SU-DHL-6 (cell line): ENCODE data around the gene TTBK1.

Source experiments
- H2AFZ ChIP-seq: fragments of 200-600 bp; sonication (generic); 2 replicates; pipeline ENCODE4 v1.6.1; 2014; ENCODE audit warnings: low read depth, mild to moderate bottlenecking, moderate library complexity, mixed read lengths, antibody characterized with exemption, low read length; ENCODE audit not compliant: severe bottlenecking
- H3F3A ChIP-seq: fragments of 200-600 bp; shearing (Covaris generic); 2 replicates; pipeline ENCODE4 v1.6.0; 2016; ENCODE audit warnings: antibody characterized with exemption, mild to moderate bottlenecking; ENCODE audit not compliant: insufficient read depth
- H3K27ac ChIP-seq: fragments of 200-600 bp; sonication (generic); 2 replicates; pipeline ENCODE4 v1.5.1; 2016; ENCODE audit warnings: low read depth, mild to moderate bottlenecking, low read length, moderate library complexity, mixed read lengths
- H3K27me3 ChIP-seq: fragments of 200-600 bp; sonication (generic), shearing (Covaris generic); 2 replicates; pipeline ENCODE4 v1.6.0; 2014; ENCODE audit warnings: mild to moderate bottlenecking, low read length
- H3K36me3 ChIP-seq: fragments of 200-600 bp; sonication (generic); 2 replicates; pipeline ENCODE4 v1.6.1; 2014; ENCODE audit warnings: mild to moderate bottlenecking, low read length, mixed read lengths
- H3K4me2 ChIP-seq: fragments of 300-600, 200-600 bp; shearing (Covaris generic), sonication (generic); 2 replicates; pipeline ENCODE4 v1.6.0; 2014; ENCODE audit warnings: low read length, low read depth, mild to moderate bottlenecking; ENCODE audit not compliant: poor library complexity, severe bottlenecking
- H3K4me3 ChIP-seq: fragments of 200-600 bp; sonication (generic); 2 replicates; pipeline ENCODE4 v1.5.1; 2014; ENCODE audit warnings: antibody characterized with exemption, low read length, mild to moderate bottlenecking, mixed read lengths; ENCODE audit not compliant: insufficient read depth, poor library complexity, severe bottlenecking
- H3K79me2 ChIP-seq: fragments of 200-600 bp; sonication (generic); 2 replicates; pipeline ENCODE4 v1.6.1; 2014; ENCODE audit warnings: mild to moderate bottlenecking, low read length, moderate library complexity; ENCODE audit not compliant: insufficient read depth
- H3K9ac ChIP-seq: fragments of 200-600 bp; sonication (generic); 2 replicates; pipeline ENCODE4 v1.7.0; 2014; ENCODE audit warnings: mild to moderate bottlenecking, low read length
- H3K9me2 ChIP-seq: fragments of 200-600 bp; sonication (generic); replicated peaks from 2 replicates; pipeline ENCODE4 v1.6.1; 2014; ENCODE audit warnings: low read length; ENCODE audit not compliant: insufficient read depth
- H3K9me3 ChIP-seq: fragments of 200-600 bp; sonication (generic); 2 replicates; pipeline ENCODE4 v1.6.1; 2014; ENCODE audit warnings: low read length, mixed read lengths; ENCODE audit not compliant: insufficient read depth
- H4K20me1 ChIP-seq: fragments of 200-600 bp; sonication (generic); 2 replicates; pipeline ENCODE4 v1.6.1; 2014; ENCODE audit warnings: low read depth, mild to moderate bottlenecking, antibody characterized with exemption, low read length, moderate library complexity, mixed read lengths
- EZH2phosphoT487 ChIP-seq: fragments of 200-600 bp; sonication (generic), shearing (Covaris generic); conservative IDR thresholded peaks from 2 replicates; pipeline ENCODE4 v1.6.1; 2018; ENCODE audit warnings: mild to moderate bottlenecking, antibody characterized with exemption, low read length, moderate library complexity, mixed read lengths
- TF ChIP-seq, protein P1 (sequence below): fragments of 200-600 bp; sonication (generic); IDR thresholded peaks from one replicate; pipeline ENCODE4 v1.5.1; 2017; ENCODE audit warnings: antibody characterized with exemption, mild to moderate bottlenecking, low read length, moderate library complexity; ENCODE audit not compliant: insufficient read depth, poor library complexity, severe bottlenecking

The TTBK1 gene

GRCh38 chr6:43254138-43254817 is 11.0 kb downstream of the TTBK1 start:
- H3K79me2 ChIP-seq: no peaks in the 10 kb centered on the region
- no peaks in the 10 kb centered on the region for H4K20me1 ChIP-seq
- H3K27ac ChIP-seq: no peak overlapping the region
- TF ChIP-seq, protein P1, sequence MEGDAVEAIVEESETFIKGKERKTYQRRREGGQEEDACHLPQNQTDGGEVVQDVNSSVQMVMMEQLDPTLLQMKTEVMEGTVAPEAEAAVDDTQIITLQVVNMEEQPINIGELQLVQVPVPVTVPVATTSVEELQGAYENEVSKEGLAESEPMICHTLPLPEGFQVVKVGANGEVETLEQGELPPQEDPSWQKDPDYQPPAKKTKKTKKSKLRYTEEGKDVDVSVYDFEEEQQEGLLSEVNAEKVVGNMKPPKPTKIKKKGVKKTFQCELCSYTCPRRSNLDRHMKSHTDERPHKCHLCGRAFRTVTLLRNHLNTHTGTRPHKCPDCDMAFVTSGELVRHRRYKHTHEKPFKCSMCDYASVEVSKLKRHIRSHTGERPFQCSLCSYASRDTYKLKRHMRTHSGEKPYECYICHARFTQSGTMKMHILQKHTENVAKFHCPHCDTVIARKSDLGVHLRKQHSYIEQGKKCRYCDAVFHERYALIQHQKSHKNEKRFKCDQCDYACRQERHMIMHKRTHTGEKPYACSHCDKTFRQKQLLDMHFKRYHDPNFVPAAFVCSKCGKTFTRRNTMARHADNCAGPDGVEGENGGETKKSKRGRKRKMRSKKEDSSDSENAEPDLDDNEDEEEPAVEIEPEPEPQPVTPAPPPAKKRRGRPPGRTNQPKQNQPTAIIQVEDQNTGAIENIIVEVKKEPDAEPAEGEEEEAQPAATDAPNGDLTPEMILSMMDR: no peak
- no peak for TF ChIP-seq EZH2phosphoT487
- no peak overlapping the region for H3K9ac ChIP-seq
- no peaks in the 10 kb centered on the region for H3K9me3 ChIP-seq
- H3K4me3 ChIP-seq: no peak overlapping the region
- H2AFZ ChIP-seq: no peak overlapping the region
- no peaks in the 10 kb centered on the region; the same call in 1 of the 2 replicates for H3F3A ChIP-seq
- no peaks in the 10 kb centered on the region for H3K9me2 ChIP-seq
- no peak overlapping the region for H3K4me2 ChIP-seq
- no peaks in the 10 kb centered on the region for H3K36me3 ChIP-seq
- no peaks in the 10 kb centered on the region for H3K27me3 ChIP-seq

DNA sequence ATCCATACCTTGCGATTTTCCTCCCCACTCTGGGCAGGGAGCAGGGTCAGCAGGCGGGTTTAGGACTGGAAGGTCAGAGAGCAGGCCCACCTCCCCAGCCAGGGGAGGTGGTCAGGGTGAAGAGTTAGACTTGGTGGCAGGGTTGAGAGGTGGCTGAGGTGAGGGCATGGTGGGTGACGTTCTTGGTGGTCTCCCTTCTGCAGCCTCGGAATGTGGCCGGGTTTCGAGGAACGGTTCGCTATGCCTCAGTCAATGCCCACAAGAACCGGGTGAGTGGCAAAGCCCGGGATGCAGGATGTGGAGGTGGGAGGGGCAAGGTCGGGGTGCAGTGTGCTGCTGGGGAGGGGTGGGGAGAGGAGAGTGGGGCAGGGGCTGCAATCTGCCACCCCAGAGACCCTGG is 11.6 kb downstream of the TTBK1 start:
- Histone ChIP-seq H2AFZ (no peak overlapping the region), H3K79me2 (no peaks in the 10 kb centered on the region), H4K20me1 (no peaks in the 10 kb centered on the region), H3F3A (no peaks in the 10 kb centered on the region), H3K4me3 (no peak overlapping the region), H3K4me2 (no peak overlapping the region), H3K9ac (no peak overlapping the region), H3K27ac (no peak overlapping the region), H3K9me3 (no peaks in the 10 kb centered on the region), H3K27me3 (no peaks in the 10 kb centered on the region), H3K36me3 (no peaks in the 10 kb centered on the region), H3K9me2 (no peaks in the 10 kb centered on the region)
- TF ChIP-seq, protein P1: no peak
- no peak for TF ChIP-seq EZH2phosphoT487

DNA sequence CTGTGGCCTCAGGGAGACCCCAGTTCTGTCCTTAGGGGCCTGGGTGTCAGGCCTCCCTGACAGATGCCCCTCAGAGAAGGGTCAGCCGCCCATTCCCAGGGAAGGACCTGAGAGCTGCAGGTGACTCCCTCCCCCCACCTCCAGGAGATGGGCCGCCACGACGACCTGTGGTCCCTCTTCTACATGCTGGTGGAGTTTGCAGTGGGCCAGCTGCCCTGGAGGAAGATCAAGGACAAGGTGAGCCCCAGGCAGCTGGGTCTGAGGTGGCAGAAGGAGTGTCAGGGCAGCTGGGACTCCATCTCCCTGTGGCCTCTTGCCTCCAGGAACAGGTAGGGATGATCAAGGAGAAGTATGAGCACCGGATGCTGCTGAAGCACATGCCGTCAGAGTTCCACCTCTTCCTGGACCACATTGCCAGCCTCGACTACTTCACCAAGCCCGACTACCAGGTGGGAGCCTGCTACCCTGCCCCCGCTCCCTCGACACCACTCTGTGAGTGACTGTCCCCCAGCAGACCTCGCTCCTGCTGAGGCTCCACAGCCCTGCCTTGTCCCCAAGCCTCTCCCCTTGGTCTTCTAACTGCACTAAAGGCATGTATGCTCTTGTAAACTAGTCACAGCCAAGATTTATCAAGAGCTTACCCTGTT is 12.2 kb downstream of the TTBK1 start:
- Histone ChIP-seq H3K9me3 (no peaks in the 10 kb centered on the region), H4K20me1 (no peaks in the 10 kb centered on the region), H3K4me2 (no peak overlapping the region), H2AFZ (no peak overlapping the region), H3K27me3 (no peaks in the 10 kb centered on the region), H3K79me2 (no peaks in the 10 kb centered on the region), H3K9ac (no peak overlapping the region), H3K36me3 (no peaks in the 10 kb centered on the region), H3K27ac (no peak overlapping the region), H3K4me3 (no peak overlapping the region), H3F3A (no peaks in the 10 kb centered on the region), H3K9me2 (no peaks in the 10 kb centered on the region)
- TF ChIP-seq, protein P1: no peak
